ENCODE measurements around the gene LILRB3.
A peak's percentile ranks its signal among the peaks of the same experiment; 100 is the strongest.
"Not testable (repeated sequence)": the region's sequence is repeated elsewhere in the genome, so short reads cannot be mapped to it uniquely, and the experiment has no call there.

The LILRB3 gene

GRCh38 chr19:54209058-54209810 is 13.6 kb downstream of the LILRB3 start:
- H3K4me3 Mint-ChIP-seq: no peak overlapping the region
- H3K4me1 Mint-ChIP-seq (ENCODE audit: low read depth): peaks cover 51% of the 10 kb centered on the region
- peaks cover 50% of the 10 kb centered on the region for H3K36me3 Mint-ChIP-seq (ENCODE audit: low read depth)
- H3K9me3 Mint-ChIP-seq: no peaks in the 10 kb centered on the region
- H3K27ac Mint-ChIP-seq: no peak overlapping the region
- no peaks in the 10 kb centered on the region for H3K27me3 Mint-ChIP-seq (ENCODE audit: low read depth)

GRCh38 chr19:54208784-54209057 is 14.1 kb downstream of the LILRB3 start:
- H3K36me3 Mint-ChIP-seq (ENCODE audit: low read depth): peaks cover 52% of the 10 kb centered on the region
- H3K27ac Mint-ChIP-seq: peak overlapping the region; percentile 39
- peaks cover 51% of the 10 kb centered on the region for H3K4me1 Mint-ChIP-seq (ENCODE audit: low read depth)
- no peaks in the 10 kb centered on the region for H3K9me3 Mint-ChIP-seq
- H3K4me3 Mint-ChIP-seq: peak overlapping the region; percentile 19
- H3K27me3 Mint-ChIP-seq (ENCODE audit: low read depth): no peaks in the 10 kb centered on the region

GRCh38 chr19:54207983-54208783 is 14.6 kb downstream of the LILRB3 start:
- Mint-ChIP-seq H3K27me3 (ENCODE audit: low read depth) (no peaks in the 10 kb centered on the region), H3K27ac (peak overlapping the region; percentile 39), H3K4me1 (ENCODE audit: low read depth) (peaks cover 54% of the 10 kb centered on the region), H3K4me3 (peak overlapping the region; percentile 65), H3K9me3 (no peaks in the 10 kb centered on the region), H3K36me3 (ENCODE audit: low read depth) (peaks cover 55% of the 10 kb centered on the region)

- Mint-ChIP-seq H3K4me3 (peak overlapping the region; percentile 65), H3K27ac (peak overlapping the region; percentile 39), H3K36me3 (ENCODE audit: low read depth) (peaks cover 60% of the 10 kb centered on the region), H3K27me3 (ENCODE audit: low read depth) (no peaks in the 10 kb centered on the region), H3K4me1 (ENCODE audit: low read depth) (peaks cover 59% of the 10 kb centered on the region), H3K9me3 (no peaks in the 10 kb centered on the region)
These were observed 15.2 kb downstream of the LILRB3 start for GRCh38 chr19:54207676-54207982.

- H3K36me3 Mint-ChIP-seq (ENCODE audit: low read depth): peaks cover 64% of the 10 kb centered on the region
- peak overlapping the region; percentile 65 for H3K4me3 Mint-ChIP-seq
- not testable (repeated sequence) for H3K9me3 Mint-ChIP-seq; H3K27me3 Mint-ChIP-seq (ENCODE audit: low read depth)
- H3K27ac Mint-ChIP-seq: peak overlapping the region; percentile 39
- peaks cover 61% of the 10 kb centered on the region for H3K4me1 Mint-ChIP-seq (ENCODE audit: low read depth)
These were observed 15.6 kb downstream of the LILRB3 start for GRCh38 chr19:54207193-54207592.

GRCh38 chr19:54206831-54207177 is 16.0 kb downstream of the LILRB3 start:
- peaks cover 68% of the 10 kb centered on the region for H3K36me3 Mint-ChIP-seq (ENCODE audit: low read depth)
- no peaks in the 10 kb centered on the region for H3K9me3 Mint-ChIP-seq
- H3K4me1 Mint-ChIP-seq (ENCODE audit: low read depth): peaks cover 65% of the 10 kb centered on the region
- H3K27ac Mint-ChIP-seq: no peak overlapping the region
- no peaks in the 10 kb centered on the region for H3K27me3 Mint-ChIP-seq (ENCODE audit: low read depth)
- H3K4me3 Mint-ChIP-seq: peak overlapping the region; percentile 65

GRCh38 chr19:54206030-54206830 is 16.6 kb downstream of the LILRB3 start:
- Mint-ChIP-seq H3K27me3 (ENCODE audit: low read depth) (no peaks in the 10 kb centered on the region), H3K9me3 (no peaks in the 10 kb centered on the region), H3K4me3 (peak overlapping the region; percentile 65), H3K27ac (no peak overlapping the region), H3K4me1 (ENCODE audit: low read depth) (peaks cover 67% of the 10 kb centered on the region), H3K36me3 (ENCODE audit: low read depth) (peaks cover 73% of the 10 kb centered on the region)

GRCh38 chr19:54204767-54205468 is 17.9 kb downstream of the LILRB3 start:
- Mint-ChIP-seq H3K9me3 (no peaks in the 10 kb centered on the region), H3K27ac (peak overlapping the region; percentile 1), H3K4me1 (ENCODE audit: low read depth) (peaks cover 55% of the 10 kb centered on the region), H3K36me3 (ENCODE audit: low read depth) (peaks cover 70% of the 10 kb centered on the region), H3K4me3 (peak overlapping the region; percentile 2), H3K27me3 (ENCODE audit: low read depth) (no peaks in the 10 kb centered on the region)

GRCh38 chr19:54203151-54203611 is 19.6 kb downstream of the LILRB3 start:
- Mint-ChIP-seq H3K27me3 (ENCODE audit: low read depth) (no peaks in the 10 kb centered on the region), H3K9me3 (no peaks in the 10 kb centered on the region), H3K4me3 (peak overlapping the region; percentile 97), H3K4me1 (ENCODE audit: low read depth) (peaks cover 54% of the 10 kb centered on the region), H3K36me3 (ENCODE audit: low read depth) (peaks cover 65% of the 10 kb centered on the region), H3K27ac (no peak overlapping the region)

GRCh38 chr19:54201980-54202379 is 20.8 kb downstream of the LILRB3 start:
- no peaks in the 10 kb centered on the region for H3K9me3 Mint-ChIP-seq
- peak overlapping the region; percentile 97 for H3K4me3 Mint-ChIP-seq
- peak overlapping the region; percentile 49 for H3K27ac Mint-ChIP-seq
- H3K27me3 Mint-ChIP-seq (ENCODE audit: low read depth): no peaks in the 10 kb centered on the region
- H3K4me1 Mint-ChIP-seq (ENCODE audit: low read depth): peaks cover 43% of the 10 kb centered on the region
- peaks cover 53% of the 10 kb centered on the region for H3K36me3 Mint-ChIP-seq (ENCODE audit: low read depth)

- Mint-ChIP-seq H3K36me3 (ENCODE audit: low read depth) (peaks cover 46% of the 10 kb centered on the region), H3K27ac (peak overlapping the region; percentile 95), H3K4me1 (ENCODE audit: low read depth) (peaks cover 41% of the 10 kb centered on the region), H3K27me3 (ENCODE audit: low read depth) (no peaks in the 10 kb centered on the region), H3K9me3 (no peaks in the 10 kb centered on the region), H3K4me3 (peak overlapping the region; percentile 97)
These were observed 21.6 kb downstream of the LILRB3 start for GRCh38 chr19:54201172-54201701.

- Mint-ChIP-seq H3K27ac (peak overlapping the region; percentile 72), H3K36me3 (ENCODE audit: low read depth) (peaks cover 40% of the 10 kb centered on the region), H3K9me3 (no peaks in the 10 kb centered on the region), H3K4me1 (ENCODE audit: low read depth) (peaks cover 29% of the 10 kb centered on the region), H3K27me3 (ENCODE audit: low read depth) (no peaks in the 10 kb centered on the region), H3K4me3 (peak overlapping the region; percentile 60)
These were observed 23.4 kb downstream of the LILRB3 start for GRCh38 chr19:54199401-54199800.

GRCh38 chr19:54197121-54197520 is 25.7 kb downstream of the LILRB3 start:
- no peak overlapping the region for H3K4me3 Mint-ChIP-seq
- no peaks in the 10 kb centered on the region for H3K9me3 Mint-ChIP-seq
- H3K36me3 Mint-ChIP-seq (ENCODE audit: low read depth): peaks cover 30% of the 10 kb centered on the region
- H3K4me1 Mint-ChIP-seq (ENCODE audit: low read depth): peaks cover 24% of the 10 kb centered on the region
- H3K27ac Mint-ChIP-seq: no peak overlapping the region
- no peaks in the 10 kb centered on the region for H3K27me3 Mint-ChIP-seq (ENCODE audit: low read depth)

- Mint-ChIP-seq H3K27me3 (ENCODE audit: low read depth) (no peaks in the 10 kb centered on the region), H3K4me3 (no peak overlapping the region), H3K36me3 (ENCODE audit: low read depth) (peaks cover 26% of the 10 kb centered on the region), H3K27ac (no peak overlapping the region), H3K4me1 (ENCODE audit: low read depth) (peaks cover 22% of the 10 kb centered on the region), H3K9me3 (no peaks in the 10 kb centered on the region)
These were observed 26.3 kb downstream of the LILRB3 start for GRCh38 chr19:54196536-54196935.

Data from T-helper 1 cell treated with Interleukin-12 subunit alpha and Interleukin-12 subunit beta and Interleukin-4 antibody, amounts not matched to agents 30 μg/mL and 1 μg/mL, for 36 hours (primary cell).